ENCODE measurements around the gene COG3. TPM values are rescaled to one million over a fixed set of nuclear protein-coding genes. Genes with fewer than 3 reads are reported as not detected.

COG3 gene
- total and polyA plus RNA-seq, 2 donors (not counting 3 experiments of a cell fraction or from before 2014, with no cell fraction given), result 18.9 to 27.0 TPM

DNA sequence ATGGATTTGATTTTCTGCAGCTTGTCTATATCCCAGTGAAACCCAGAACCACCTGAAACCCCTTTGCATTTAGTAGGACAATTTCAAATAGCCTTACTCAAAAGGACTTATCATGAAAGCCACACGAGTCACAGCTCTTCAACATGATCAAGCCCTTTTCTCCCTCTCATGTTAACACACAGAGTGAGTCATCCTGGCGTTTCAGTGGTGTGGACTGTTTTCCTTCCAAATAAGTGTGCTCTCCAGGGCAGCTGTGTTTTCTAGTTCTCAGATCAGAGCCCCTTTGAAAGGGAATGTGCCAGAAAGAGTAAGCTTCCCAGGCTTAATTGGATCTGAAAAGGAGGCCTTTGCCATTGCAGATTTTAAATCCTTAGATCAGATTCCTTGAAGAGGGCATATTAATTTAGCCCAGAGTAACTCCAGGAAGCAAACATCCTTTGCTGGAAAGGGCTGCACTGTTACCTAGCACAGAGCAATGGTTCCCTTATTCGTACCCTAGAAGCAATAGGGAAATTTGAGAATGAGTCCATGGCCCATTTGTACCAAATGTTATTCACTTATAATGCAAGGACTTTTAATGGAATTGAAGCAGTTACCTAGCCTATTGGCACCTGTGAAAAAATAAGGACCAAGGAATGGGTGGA, 99.5 kb downstream of the COG3 start:
- no peak for TF ChIP-seq EZH2 (IDR thresholded peaks at IDR 0.05; ENCODE audit: borderline replicate concordance, low read depth, low read length, severe bottlenecking)
- TF ChIP-seq FOS (IDR thresholded peaks at IDR 0.05; ENCODE audit: borderline replicate concordance, insufficient read depth, low read length), result peak; percentile 47
- no peak for TF ChIP-seq MYC (IDR thresholded peaks at IDR 0.05; ENCODE audit: low read depth, low read length)
- no peak for TF ChIP-seq JUN (IDR thresholded peaks at IDR 0.05; ENCODE audit: borderline replicate concordance, insufficient read depth, insufficient read length, low read depth)
- CTCF ChIA-PET, result no interaction called here
- H3K36me3 ChIP-seq (ENCODE audit: control insufficient read depth in 2 of 2, extremely low read depth in 1 of 2, insufficient read depth in 2 of 2, low read length in 2 of 2), result no peaks in the 10 kb centered on the region
- dilution Hi-C loops (cut with MboI; ENCODE audit: extremely low pct_ligation_motif_present, low sequenced_read_pairs), result no loop called here
- intact Hi-C loops (cut with micrococcal nuclease), result no loop called here
- H3K4me3 ChIP-seq (replicated peaks in 1 of 3; ENCODE audit: insufficient read depth in 1 of 3, low read depth in 1 of 3, low read length in 3 of 3), result no peak overlapping the region
- no peaks in the 10 kb centered on the region for H3K9me1 ChIP-seq (replicated peaks; ENCODE audit: control insufficient read depth, extremely low read depth, insufficient read depth, low read length)
- FAIRE-seq, result no peak
- DNase-seq (ENCODE audit: low read depth, low spot score), result peak; percentile 7
- POLR2A ChIA-PET, result no interaction called here
- no TSS peak for BruUV-seq (replicated peaks)
- H3K4me1 ChIP-seq (ENCODE audit: control insufficient read depth, extremely low read depth, insufficient read depth, low read length), result no peaks in the 10 kb centered on the region
- no peak overlapping the region for H2AFZ ChIP-seq (ENCODE audit: low read depth, low read length)
- H3K9ac ChIP-seq (replicated peaks; ENCODE audit: extremely low read depth, insufficient read depth, low read length), result no peak overlapping the region
- no peak overlapping the region for H3K27ac ChIP-seq (ENCODE audit: insufficient read depth, low read depth, low read length)
- H4K20me1 ChIP-seq (replicated peaks; ENCODE audit: control insufficient read depth, extremely low read depth, insufficient read depth, low read length), result no peaks in the 10 kb centered on the region
- H3K4me2 ChIP-seq (ENCODE audit: insufficient read depth, low read length), result no peak overlapping the region
- peaks cover 0 to 3% of the 10 kb centered on the region in 2 experiments for H3K27me3 ChIP-seq (ENCODE audit: control insufficient read depth in 2 of 2, insufficient read depth in 2 of 2, low read length in 2 of 2)
- H3K9me3 ChIP-seq (replicated peaks; ENCODE audit: control insufficient read depth, insufficient read depth, low read length), result no peaks in the 10 kb centered on the region
- H3K79me2 ChIP-seq (ENCODE audit: control insufficient read depth, insufficient read depth, low read length), result no peaks in the 10 kb centered on the region

DNA sequence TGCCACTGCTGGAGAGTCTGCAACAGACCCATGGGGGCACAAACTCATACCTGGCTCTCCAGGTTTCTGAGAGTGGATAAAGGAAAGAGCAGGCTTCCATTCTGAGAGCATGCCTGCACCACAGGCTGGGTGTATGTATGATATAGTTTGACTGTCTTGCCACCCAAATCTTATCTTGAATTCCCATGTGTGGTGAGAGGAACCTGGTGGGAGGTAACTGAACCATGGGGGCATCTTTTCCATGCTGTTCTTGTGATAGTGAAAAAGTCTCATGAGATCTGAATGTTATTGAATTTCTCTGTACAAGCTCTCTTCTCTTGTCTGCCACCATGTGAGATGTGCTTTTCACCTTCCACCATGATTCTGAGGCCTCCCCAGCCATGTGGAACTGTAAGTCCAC, 100.6 kb downstream of the COG3 start:
- no TSS peak for BruUV-seq (replicated peaks)
- dilution Hi-C loops (cut with MboI; ENCODE audit: extremely low pct_ligation_motif_present, low sequenced_read_pairs), result no loop called here
- CTCF ChIA-PET, result no interaction called here

More for the DNA sequence above, 100.6 kb downstream of the COG3 start:
- Histone ChIP-seq H3K4me1 (ENCODE audit: control insufficient read depth, extremely low read depth, insufficient read depth, low read length) (no peaks in the 10 kb centered on the region), H3K79me2 (ENCODE audit: control insufficient read depth, insufficient read depth, low read length) (no peaks in the 10 kb centered on the region), H4K20me1 (replicated peaks; ENCODE audit: control insufficient read depth, extremely low read depth, insufficient read depth, low read length) (no peaks in the 10 kb centered on the region), H3K36me3 (ENCODE audit: control insufficient read depth in 2 of 2, extremely low read depth in 1 of 2, insufficient read depth in 2 of 2, low read length in 2 of 2) (no peaks in the 10 kb centered on the region), H3K4me2 (ENCODE audit: insufficient read depth, low read length) (no peak overlapping the region), H3K9ac (replicated peaks; ENCODE audit: extremely low read depth, insufficient read depth, low read length) (no peak overlapping the region), H3K27ac (ENCODE audit: insufficient read depth, low read depth, low read length) (no peak overlapping the region), H2AFZ (ENCODE audit: low read depth, low read length) (no peak overlapping the region), H3K9me3 (replicated peaks; ENCODE audit: control insufficient read depth, insufficient read depth, low read length) (no peaks in the 10 kb centered on the region), H3K9me1 (replicated peaks; ENCODE audit: control insufficient read depth, extremely low read depth, insufficient read depth, low read length) (no peaks in the 10 kb centered on the region), H3K4me3 (replicated peaks in 1 of 3; ENCODE audit: insufficient read depth in 1 of 3, low read depth in 1 of 3, low read length in 3 of 3) (no peak overlapping the region), H3K27me3 (ENCODE audit: control insufficient read depth in 2 of 2, insufficient read depth in 2 of 2, low read length in 2 of 2) (peaks cover 0 to 3% of the 10 kb centered on the region in 2 experiments)
- TF ChIP-seq JUN (IDR thresholded peaks at IDR 0.05; ENCODE audit: borderline replicate concordance, insufficient read depth, insufficient read length, low read depth) (no peak), FOS (IDR thresholded peaks at IDR 0.05; ENCODE audit: borderline replicate concordance, insufficient read depth, low read length) (no peak), EZH2 (IDR thresholded peaks at IDR 0.05; ENCODE audit: borderline replicate concordance, low read depth, low read length, severe bottlenecking) (no peak), MYC (IDR thresholded peaks at IDR 0.05; ENCODE audit: low read depth, low read length) (no peak), GATA2 (IDR thresholded peaks at IDR 0.05; ENCODE audit: insufficient read depth, insufficient read length, low read depth, low read length) (no peak), POLR2A (IDR thresholded peaks at IDR 0.05; ENCODE audit: low read depth, low read length) (no peak), POLR2AphosphoS5 (IDR thresholded peaks at IDR 0.05; ENCODE audit: insufficient read depth, low read depth, low read length) (no peak)
- TF ChIP-seq, protein P1, sequence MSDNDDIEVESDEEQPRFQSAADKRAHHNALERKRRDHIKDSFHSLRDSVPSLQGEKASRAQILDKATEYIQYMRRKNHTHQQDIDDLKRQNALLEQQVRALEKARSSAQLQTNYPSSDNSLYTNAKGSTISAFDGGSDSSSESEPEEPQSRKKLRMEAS (IDR thresholded peaks at IDR 0.05; ENCODE audit: insufficient read depth, insufficient read length), result no peak
- TF ChIP-seq, protein P2, sequence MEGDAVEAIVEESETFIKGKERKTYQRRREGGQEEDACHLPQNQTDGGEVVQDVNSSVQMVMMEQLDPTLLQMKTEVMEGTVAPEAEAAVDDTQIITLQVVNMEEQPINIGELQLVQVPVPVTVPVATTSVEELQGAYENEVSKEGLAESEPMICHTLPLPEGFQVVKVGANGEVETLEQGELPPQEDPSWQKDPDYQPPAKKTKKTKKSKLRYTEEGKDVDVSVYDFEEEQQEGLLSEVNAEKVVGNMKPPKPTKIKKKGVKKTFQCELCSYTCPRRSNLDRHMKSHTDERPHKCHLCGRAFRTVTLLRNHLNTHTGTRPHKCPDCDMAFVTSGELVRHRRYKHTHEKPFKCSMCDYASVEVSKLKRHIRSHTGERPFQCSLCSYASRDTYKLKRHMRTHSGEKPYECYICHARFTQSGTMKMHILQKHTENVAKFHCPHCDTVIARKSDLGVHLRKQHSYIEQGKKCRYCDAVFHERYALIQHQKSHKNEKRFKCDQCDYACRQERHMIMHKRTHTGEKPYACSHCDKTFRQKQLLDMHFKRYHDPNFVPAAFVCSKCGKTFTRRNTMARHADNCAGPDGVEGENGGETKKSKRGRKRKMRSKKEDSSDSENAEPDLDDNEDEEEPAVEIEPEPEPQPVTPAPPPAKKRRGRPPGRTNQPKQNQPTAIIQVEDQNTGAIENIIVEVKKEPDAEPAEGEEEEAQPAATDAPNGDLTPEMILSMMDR (IDR thresholded peaks at IDR 0.05; ENCODE audit: extremely low read depth in 1 of 2, insufficient read depth in 1 of 2, low read depth in 1 of 2, low read length in 2 of 2), result no peak
- DNase-seq (ENCODE audit: low read depth, low spot score), result no peak
- FAIRE-seq, result no peak
- POLR2A ChIA-PET, result no interaction called here
- intact Hi-C loops (cut with micrococcal nuclease), result no loop called here
